ENCODE data around the gene NHP2.
A peak's percentile ranks its signal among the peaks of the same experiment; 100 is the strongest.

NHP2 gene

GRCh38 chr5:178115136-178115813, 38.4 kb downstream of the NHP2 start:
- DNase-seq: no peak

GRCh38 chr5:178114325-178115135, 39.2 kb downstream of the NHP2 start:
- DNase-seq: peak in 2 of 56 donors; percentile 11 to 14

- no peak for DNase-seq
Measured at GRCh38 chr5:178113841-178114324, 39.8 kb downstream of the NHP2 start.

- peak in 1 of 56 donors; percentile 6 for DNase-seq
Measured at GRCh38 chr5:178113141-178113787, 40.4 kb downstream of the NHP2 start, which contains the start of gene N4BP3. Gene N4BP3 (plus strand): TSS chr5:178113532. CDS start chr5:178119584, 6,052 bp downstream.

- no peak for DNase-seq
Measured at GRCh38 chr5:178112545-178112944, 41.1 kb downstream of the NHP2 start.

- DNase-seq: no peak
Measured at GRCh38 chr5:178111925-178112324, 41.8 kb downstream of the NHP2 start.

GRCh38 chr5:178110511-178110910, 43.2 kb downstream of the NHP2 start:
- no peak for DNase-seq

- no peak for DNase-seq
Measured at GRCh38 chr5:178108966-178109365, 44.7 kb downstream of the NHP2 start.

- no peak for DNase-seq
Measured at GRCh38 chr5:178108446-178108845, 45.2 kb downstream of the NHP2 start.

GRCh38 chr5:178107756-178108310, 45.9 kb downstream of the NHP2 start:
- no peak for DNase-seq

GRCh38 chr5:178106556-178107239, 47.0 kb downstream of the NHP2 start:
- DNase-seq: no peak

- no peak for DNase-seq
Measured at GRCh38 chr5:178106086-178106485, 47.6 kb downstream of the NHP2 start.

GRCh38 chr5:178104492-178104891, 49.2 kb downstream of the NHP2 start:
- DNase-seq: peak in 2 of 56 donors; percentile 27 to 44

GRCh38 chr5:178103612-178104011, 50.1 kb downstream of the NHP2 start:
- no peak for DNase-seq
